ENCODE measurements around the gene TREML2. TPM values are rescaled to one million over a fixed set of nuclear protein-coding genes. Genes with fewer than 3 reads are reported as not detected.

TREML2 gene
- total RNA-seq, 1 experiment from 2014 or later, result not detected

GRCh38 chr6:41224800-41225199 lies 23.9 kb upstream of the TREML2 start:
- Histone ChIP-seq H3K27ac (no peak overlapping the region), H3K9me3 (replicated peaks) (no peaks in the 10 kb centered on the region), H3K4me1 (replicated peaks) (no peaks in the 10 kb centered on the region), H3K27me3 (replicated peaks) (peaks cover 4% of the 10 kb centered on the region; the same call in 1 of the 2 replicates), H3K36me3 (no peaks in the 10 kb centered on the region), H3K4me3 (no peak overlapping the region)
- no peak for DNase-seq (ENCODE audit: low read depth in 1 of 2, low spot score in 2 of 2)

- H3K9me3 ChIP-seq (replicated peaks), result no peaks in the 10 kb centered on the region
- no peak overlapping the region for H3K27ac ChIP-seq
- no peaks in the 10 kb centered on the region for H3K36me3 ChIP-seq
- H3K4me1 ChIP-seq (replicated peaks), result no peaks in the 10 kb centered on the region
- DNase-seq (ENCODE audit: low read depth in 1 of 2, low spot score in 2 of 2), result no peak
- H3K27me3 ChIP-seq (replicated peaks), result peaks cover 4% of the 10 kb centered on the region; the same call in 1 of the 2 replicates
- no peak overlapping the region for H3K4me3 ChIP-seq
Measured at GRCh38 chr6:41222513-41222912, 21.6 kb upstream of the TREML2 start.

GRCh38 chr6:41222045-41222444 lies 21.1 kb upstream of the TREML2 start:
- no peaks in the 10 kb centered on the region for H3K36me3 ChIP-seq
- no peaks in the 10 kb centered on the region for H3K4me1 ChIP-seq (replicated peaks)
- no peaks in the 10 kb centered on the region for H3K9me3 ChIP-seq (replicated peaks)
- DNase-seq (ENCODE audit: low read depth in 1 of 2, low spot score in 2 of 2), result no peak
- peaks cover 4% of the 10 kb centered on the region; the same call in 1 of the 2 replicates for H3K27me3 ChIP-seq (replicated peaks)
- no peak overlapping the region for H3K4me3 ChIP-seq
- no peak overlapping the region for H3K27ac ChIP-seq

GRCh38 chr6:41216616-41217015 lies 15.7 kb upstream of the TREML2 start:
- Histone ChIP-seq H3K9me3 (replicated peaks) (no peaks in the 10 kb centered on the region), H3K4me3 (no peak overlapping the region), H3K27me3 (replicated peaks) (no peaks in the 10 kb centered on the region; the same call in 1 of the 2 replicates), H3K4me1 (replicated peaks) (no peaks in the 10 kb centered on the region), H3K36me3 (no peaks in the 10 kb centered on the region), H3K27ac (no peak overlapping the region)
- DNase-seq (ENCODE audit: low read depth in 1 of 2, low spot score in 2 of 2), result no peak

- no peak overlapping the region for H3K27ac ChIP-seq
- no peaks in the 10 kb centered on the region for H3K4me1 ChIP-seq (replicated peaks)
- H3K36me3 ChIP-seq, result no peaks in the 10 kb centered on the region
- no peak for DNase-seq (ENCODE audit: low read depth in 1 of 2, low spot score in 2 of 2)
- H3K27me3 ChIP-seq (replicated peaks), result peaks cover 3% of the 10 kb centered on the region; the same call in 1 of the 2 replicates
- no peak overlapping the region for H3K4me3 ChIP-seq
- no peaks in the 10 kb centered on the region for H3K9me3 ChIP-seq (replicated peaks)
Measured at GRCh38 chr6:41215777-41216176, 14.8 kb upstream of the TREML2 start.

- Histone ChIP-seq H3K27me3 (replicated peaks) (peaks cover 3% of the 10 kb centered on the region; the same call in 1 of the 2 replicates), H3K27ac (no peak overlapping the region), H3K4me1 (replicated peaks) (no peaks in the 10 kb centered on the region), H3K4me3 (no peak overlapping the region), H3K36me3 (no peaks in the 10 kb centered on the region), H3K9me3 (replicated peaks) (no peaks in the 10 kb centered on the region)
- no peak for DNase-seq (ENCODE audit: low read depth in 1 of 2, low spot score in 2 of 2)
Measured at GRCh38 chr6:41214559-41215238, 13.8 kb upstream of the TREML2 start.

GRCh38 chr6:41209547-41210320 lies 8.8 kb upstream of the TREML2 start:
- no peaks in the 10 kb centered on the region for H3K9me3 ChIP-seq (replicated peaks)
- H3K4me1 ChIP-seq (replicated peaks), result no peaks in the 10 kb centered on the region
- peak in 1 of 2 experiments; percentile 29 for DNase-seq (ENCODE audit: low read depth in 1 of 2, low spot score in 2 of 2)
- H3K27ac ChIP-seq, result no peak overlapping the region
- H3K36me3 ChIP-seq, result no peaks in the 10 kb centered on the region
- H3K4me3 ChIP-seq, result no peak overlapping the region
- H3K27me3 ChIP-seq (replicated peaks), result 0 out of 2 replicates have a peak, but pooled peaks cover 7% of the 10 kb centered on the region

- Histone ChIP-seq H3K27ac (no peak overlapping the region), H3K36me3 (no peaks in the 10 kb centered on the region), H3K4me1 (replicated peaks) (no peaks in the 10 kb centered on the region), H3K4me3 (no peak overlapping the region), H3K27me3 (replicated peaks) (peaks cover 7% of the 10 kb centered on the region; the same call in 1 of the 2 replicates), H3K9me3 (replicated peaks) (no peaks in the 10 kb centered on the region)
- DNase-seq (ENCODE audit: low read depth in 1 of 2, low spot score in 2 of 2), result no peak
Measured at GRCh38 chr6:41208439-41209106, 7.6 kb upstream of the TREML2 start.

- no peak overlapping the region for H3K27ac ChIP-seq
- peaks cover 4% of the 10 kb centered on the region; the same call in 1 of the 2 replicates for H3K27me3 ChIP-seq (replicated peaks)
- no peaks in the 10 kb centered on the region for H3K4me1 ChIP-seq (replicated peaks)
- no peak overlapping the region for H3K4me3 ChIP-seq
- no peaks in the 10 kb centered on the region for H3K36me3 ChIP-seq
- no peaks in the 10 kb centered on the region for H3K9me3 ChIP-seq (replicated peaks)
- DNase-seq (ENCODE audit: low read depth in 1 of 2, low spot score in 2 of 2), result no peak
Measured at GRCh38 chr6:41204156-41204555, 3.2 kb upstream of the TREML2 start.

- H3K9me3 ChIP-seq (replicated peaks), result no peaks in the 10 kb centered on the region
- H3K27ac ChIP-seq, result no peak overlapping the region
- no peak for DNase-seq (ENCODE audit: low read depth in 1 of 2, low spot score in 2 of 2)
- H3K36me3 ChIP-seq, result no peaks in the 10 kb centered on the region
- peaks cover 8% of the 10 kb centered on the region; the same call in 1 of the 2 replicates for H3K27me3 ChIP-seq (replicated peaks)
- H3K4me3 ChIP-seq, result no peak overlapping the region
- no peaks in the 10 kb centered on the region for H3K4me1 ChIP-seq (replicated peaks)
Measured at GRCh38 chr6:41201764-41202173, 820 bp upstream of the TREML2 start.

- no peak for DNase-seq (ENCODE audit: low read depth in 1 of 2, low spot score in 2 of 2)
- Histone ChIP-seq H3K4me3 (no peak overlapping the region), H3K27me3 (replicated peaks) (peaks cover 5% of the 10 kb centered on the region), H3K36me3 (no peaks in the 10 kb centered on the region), H3K4me1 (replicated peaks) (no peaks in the 10 kb centered on the region), H3K27ac (no peak overlapping the region), H3K9me3 (replicated peaks) (no peaks in the 10 kb centered on the region)
Measured at GRCh38 chr6:41200296-41200900, 551 bp downstream of the TREML2 start.

GRCh38 chr6:41199552-41200246 lies 1.2 kb downstream of the TREML2 start:
- no peak for DNase-seq (ENCODE audit: low read depth in 1 of 2, low spot score in 2 of 2)
- no peak overlapping the region for H3K27ac ChIP-seq
- peaks cover 5% of the 10 kb centered on the region for H3K27me3 ChIP-seq (replicated peaks)
- H3K4me1 ChIP-seq (replicated peaks), result no peaks in the 10 kb centered on the region
- H3K4me3 ChIP-seq, result no peak overlapping the region
- H3K36me3 ChIP-seq, result no peaks in the 10 kb centered on the region
- no peaks in the 10 kb centered on the region for H3K9me3 ChIP-seq (replicated peaks)

- H3K27ac ChIP-seq, result no peak overlapping the region
- DNase-seq (ENCODE audit: low read depth in 1 of 2, low spot score in 2 of 2), result no peak
- no peaks in the 10 kb centered on the region for H3K36me3 ChIP-seq
Measured at GRCh38 chr6:41197234-41197633, 3.7 kb downstream of the TREML2 start.

More at GRCh38 chr6:41197234-41197633, 3.7 kb downstream of the TREML2 start:
- H3K4me3 ChIP-seq, result no peak overlapping the region
- H3K9me3 ChIP-seq (replicated peaks), result no peaks in the 10 kb centered on the region
- no peaks in the 10 kb centered on the region for H3K4me1 ChIP-seq (replicated peaks)
- H3K27me3 ChIP-seq (replicated peaks), result peaks cover 5% of the 10 kb centered on the region

Measured in SJSA1 (cell line).